Vagina (tissue), 2 donors: Measurements from ENCODE around the gene TMC5.
"Not testable (repeated sequence)": the region's sequence is repeated elsewhere in the genome, so short reads cannot be mapped to it uniquely, and the experiment has no call there.

Source experiments
- POLR2A ChIP-seq, 2 donors: fragments of 450-650 bp; IDR thresholded peaks; one replicate each; pipeline ENCODE4 v1.6.1; 2017; ENCODE audit warnings: antibody characterized with exemption in 2 of 2, mild to moderate bottlenecking in 2 of 2, moderate library complexity in 2 of 2
- POLR2AphosphoS5 ChIP-seq, 2 donors: sonication (generic); formaldehyde crosslinking; IDR thresholded peaks; one replicate each; pipeline ENCODE4 v1.9.0; 2017; ENCODE audit warnings: antibody characterized with exemption in 2 of 2, mild to moderate bottlenecking in 2 of 2, low read depth in 1 of 2; ENCODE audit not compliant: insufficient read depth in 1 of 2
- TF ChIP-seq, protein P1 (sequence below), 3 experiments: fragments of 450-650 bp in 2 of 3; fragments of 200-600 bp in 1 of 3; sonication (generic) in 1 of 3; IDR thresholded peaks; one replicate each; pipeline ENCODE4 v1.5.1; 2017 to 2019; ENCODE audit warnings: antibody characterized with exemption in 3 of 3, mild to moderate bottlenecking in 2 of 3, moderate library complexity in 2 of 3

DNA sequence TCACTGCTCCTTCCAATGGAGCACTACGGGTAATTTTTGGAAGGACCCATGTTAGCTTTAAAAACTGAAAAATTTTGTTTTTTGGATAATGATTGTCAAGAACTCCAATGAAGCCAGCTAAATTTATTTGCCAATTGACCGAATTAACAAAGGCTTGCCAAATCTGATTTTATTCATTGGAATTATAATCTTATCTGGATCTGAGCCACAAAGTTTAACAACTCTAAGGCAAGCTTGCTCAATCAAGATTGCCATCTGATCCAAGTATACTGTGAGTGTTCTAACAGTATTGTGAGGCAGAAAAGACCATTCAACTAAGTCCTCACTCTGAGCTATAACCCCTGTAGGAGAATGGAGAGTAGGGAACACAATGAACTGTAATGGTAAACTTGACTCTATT lies 20.3 kb upstream of the TMC5 start:
- TF ChIP-seq POLR2AphosphoS5 (IDR thresholded peaks at IDR 0.05; ENCODE audit: insufficient read depth in 1 of 2, low read depth in 1 of 2); POLR2A (IDR thresholded peaks at IDR 0.05): not testable (repeated sequence)
- TF ChIP-seq, protein P1, sequence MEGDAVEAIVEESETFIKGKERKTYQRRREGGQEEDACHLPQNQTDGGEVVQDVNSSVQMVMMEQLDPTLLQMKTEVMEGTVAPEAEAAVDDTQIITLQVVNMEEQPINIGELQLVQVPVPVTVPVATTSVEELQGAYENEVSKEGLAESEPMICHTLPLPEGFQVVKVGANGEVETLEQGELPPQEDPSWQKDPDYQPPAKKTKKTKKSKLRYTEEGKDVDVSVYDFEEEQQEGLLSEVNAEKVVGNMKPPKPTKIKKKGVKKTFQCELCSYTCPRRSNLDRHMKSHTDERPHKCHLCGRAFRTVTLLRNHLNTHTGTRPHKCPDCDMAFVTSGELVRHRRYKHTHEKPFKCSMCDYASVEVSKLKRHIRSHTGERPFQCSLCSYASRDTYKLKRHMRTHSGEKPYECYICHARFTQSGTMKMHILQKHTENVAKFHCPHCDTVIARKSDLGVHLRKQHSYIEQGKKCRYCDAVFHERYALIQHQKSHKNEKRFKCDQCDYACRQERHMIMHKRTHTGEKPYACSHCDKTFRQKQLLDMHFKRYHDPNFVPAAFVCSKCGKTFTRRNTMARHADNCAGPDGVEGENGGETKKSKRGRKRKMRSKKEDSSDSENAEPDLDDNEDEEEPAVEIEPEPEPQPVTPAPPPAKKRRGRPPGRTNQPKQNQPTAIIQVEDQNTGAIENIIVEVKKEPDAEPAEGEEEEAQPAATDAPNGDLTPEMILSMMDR (IDR thresholded peaks at IDR 0.05) = not testable (repeated sequence)
